H9 (cell line): ENCODE data around the gene SYTL1. TPM values are rescaled to one million over a fixed set of nuclear protein-coding genes. Genes with fewer than 3 reads are reported as not detected.
A peak's percentile ranks its signal among the peaks of the same experiment; 100 is the strongest.

Source experiments
- DNase-seq: peaks from one replicate; pipeline ENCODE4 v3.0.0-alpha.2; 2017
- H2AFZ ChIP-seq: one replicate; pipeline ENCODE4 v1.6.1; 2013; ENCODE audit warnings: mild to moderate bottlenecking, low read length, control low read depth, moderate library complexity
- H2AK5ac ChIP-seq: 2 replicates; pipeline ENCODE4 v1.6.1; 2013; ENCODE audit warnings: low read length, control low read depth, mixed read lengths; ENCODE audit not compliant: insufficient read length
- H2BK120ac ChIP-seq: one replicate; pipeline ENCODE4 v1.6.1; 2013; ENCODE audit warnings: low read depth, mild to moderate bottlenecking, low read length, control low read depth, inconsistent platforms; ENCODE audit not compliant: poor library complexity, severe bottlenecking
- H2BK12ac ChIP-seq: 2 replicates; pipeline ENCODE4 v1.6.1; 2013; ENCODE audit warnings: low read length, control low read depth, mixed read lengths, low read depth; ENCODE audit not compliant: insufficient read length
- H2BK15ac ChIP-seq: 2 replicates; pipeline ENCODE4 v1.6.1; 2013; ENCODE audit warnings: low read depth, low read length, control low read depth
- H2BK20ac ChIP-seq: one replicate; pipeline ENCODE4 v1.6.1; 2013; ENCODE audit warnings: low read depth, mild to moderate bottlenecking, low read length, control low read depth, inconsistent platforms; ENCODE audit not compliant: poor library complexity, severe bottlenecking
- H2BK5ac ChIP-seq: 2 replicates; pipeline ENCODE4 v1.6.1; 2013; ENCODE audit warnings: low read length, control low read depth, mixed read lengths; ENCODE audit not compliant: insufficient read length
- H3K14ac ChIP-seq: 2 replicates; pipeline ENCODE4 v1.6.1; 2013; ENCODE audit warnings: low read length, control low read depth; ENCODE audit not compliant: insufficient read depth
- H3K18ac ChIP-seq: 2 replicates; pipeline ENCODE4 v1.6.1; 2013; ENCODE audit warnings: low read depth, mild to moderate bottlenecking, mixed read lengths, low read length, control low read depth; ENCODE audit not compliant: insufficient read length
- H3K23ac ChIP-seq: 2 replicates; pipeline ENCODE4 v1.6.1; 2013; ENCODE audit warnings: low read length, control low read depth, mixed read lengths, low read depth; ENCODE audit not compliant: insufficient read length
- H3K23me2 ChIP-seq: 2 replicates; pipeline ENCODE4 v1.6.1; 2013; ENCODE audit warnings: low read depth, mild to moderate bottlenecking, mixed read lengths, low read length, control low read depth; ENCODE audit not compliant: insufficient read length, poor library complexity, severe bottlenecking
- H3K27ac ChIP-seq: 2 replicates; pipeline ENCODE4 v1.5.1; 2013; ENCODE audit warnings: low read length, control low read depth, mixed read lengths, low read depth; ENCODE audit not compliant: insufficient read length
- H3K27me3 ChIP-seq: 2 replicates; pipeline ENCODE4 v1.6.1; 2013; ENCODE audit warnings: low read length, control low read depth, inconsistent platforms; ENCODE audit not compliant: insufficient read depth
- H3K4ac ChIP-seq: 2 replicates; pipeline ENCODE4 v1.6.1; 2013; ENCODE audit warnings: low read depth, mild to moderate bottlenecking, control low read depth, inconsistent platforms, low read length, moderate library complexity
- H3K4me1 ChIP-seq: 2 replicates; pipeline ENCODE4 v1.6.1; 2013; ENCODE audit warnings: low read length, control low read depth, inconsistent platforms; ENCODE audit not compliant: insufficient read depth
- H3K4me2 ChIP-seq: 2 replicates; pipeline ENCODE4 v1.6.1; 2013; ENCODE audit warnings: low read length, control low read depth, mixed read lengths; ENCODE audit not compliant: insufficient read length, insufficient read depth
- H3K56ac ChIP-seq: 2 replicates; pipeline ENCODE4 v1.6.1; 2013; ENCODE audit warnings: low read depth, mild to moderate bottlenecking, mixed read lengths, low read length, control low read depth; ENCODE audit not compliant: insufficient read length
- H3K79me1 ChIP-seq: 2 replicates; pipeline ENCODE4 v1.6.1; 2013; ENCODE audit warnings: low read depth, mild to moderate bottlenecking, moderate library complexity, low read length, control low read depth, inconsistent platforms; ENCODE audit not compliant: insufficient read depth, poor library complexity, severe bottlenecking
- H3K79me2 ChIP-seq: 2 replicates; pipeline ENCODE4 v1.6.1; 2013; ENCODE audit warnings: low read length, control low read depth, inconsistent platforms; ENCODE audit not compliant: insufficient read depth
- H3K9ac ChIP-seq: 2 replicates; pipeline ENCODE4 v1.6.1; 2013; ENCODE audit warnings: low read length, control low read depth, mixed read lengths; ENCODE audit not compliant: insufficient read length; ENCODE audit errors: extremely low read depth
- H3K9me3 ChIP-seq: one replicate; pipeline ENCODE4 v1.6.1; 2013; ENCODE audit warnings: low read depth, low read length, inconsistent platforms; ENCODE audit not compliant: control insufficient read depth
- H3T11ph ChIP-seq: one replicate; pipeline ENCODE4 v1.6.1; 2013; ENCODE audit warnings: mild to moderate bottlenecking, low read length, control low read depth, inconsistent platforms
- H4K20me1 ChIP-seq: one replicate; pipeline ENCODE4 v1.6.1; 2013; ENCODE audit not compliant: control insufficient read depth, insufficient read length, insufficient read depth
- H4K5ac ChIP-seq: 2 replicates; pipeline ENCODE4 v1.6.1; 2013; ENCODE audit warnings: low read depth, mild to moderate bottlenecking, mixed read lengths, low read length, control low read depth; ENCODE audit not compliant: insufficient read length
- H4K8ac ChIP-seq: replicated peaks from 2 replicates; pipeline ENCODE4 v1.6.1; 2013; ENCODE audit warnings: low read length, control low read depth, mixed read lengths, low read depth; ENCODE audit not compliant: insufficient read length
- H4K91ac ChIP-seq: 2 replicates; pipeline ENCODE4 v1.6.1; 2013; ENCODE audit warnings: low read depth, mild to moderate bottlenecking, moderate library complexity, mixed read lengths, low read length, control low read depth; ENCODE audit not compliant: insufficient read length
- H3K27ac Mint-ChIP-seq, 3 experiments: 2 replicates in 2 of 3; 3 replicates in 1 of 3; pipeline ENCODE4 v1.8.0; 2020 to 2021; ENCODE audit warnings: mixed read lengths in 3 of 3, mild to moderate bottlenecking in 1 of 3, moderate library complexity in 1 of 3
- H3K27me3 Mint-ChIP-seq: 2 replicates; pipeline ENCODE4 v1.8.0; 2021; ENCODE audit warnings: low read depth, mild to moderate bottlenecking, moderate library complexity, mixed read lengths
- H3K36me3 Mint-ChIP-seq, 3 experiments: 2 replicates in 2 of 3; 3 replicates in 1 of 3; pipeline ENCODE4 v1.8.0; 2020 to 2021; ENCODE audit warnings: low read depth in 3 of 3, mixed read lengths in 3 of 3; ENCODE audit not compliant: insufficient read depth in 1 of 3
- H3K4me1 Mint-ChIP-seq, 2 experiments: 2 replicates each; pipeline ENCODE4 v1.8.0; 2020; ENCODE audit warnings: mixed read lengths in 2 of 2
- H3K4me3 Mint-ChIP-seq, 2 experiments: 2 replicates in 1 of 2; 3 replicates in 1 of 2; pipeline ENCODE4 v1.8.0; 2020 to 2021; ENCODE audit warnings: mild to moderate bottlenecking in 2 of 2, mixed read lengths in 2 of 2, moderate library complexity in 1 of 2
- H3K9me3 Mint-ChIP-seq, 2 experiments: 2 replicates in 1 of 2; 3 replicates in 1 of 2; pipeline ENCODE4 v1.8.0; 2020; ENCODE audit warnings: mild to moderate bottlenecking in 2 of 2, mixed read lengths in 2 of 2, moderate library complexity in 1 of 2
- WGBS: extraction: QIAGEN DNeasy Blood & Tissue Kit; methylation state at CpG from one replicate; pipeline ENCODE4 v1.1.7; 2013; ENCODE audit warnings: missing lambda C conversion rate, low lambda C conversion rate, mixed read lengths; ENCODE audit not compliant: insufficient read length; ENCODE audit errors: extremely low coverage; 5-methylcytosine and 5-hydroxymethylcytosine counted together
- total RNA-seq: library from RNA; stranded (reverse); gene quantifications from 2 replicates; pipeline ENCODE4 v1.2.1, GENCODE V29; 2021
- TF ChIP-seq, protein P1 (sequence below): fragments of 200-600 bp; sonication (generic); conservative IDR thresholded peaks from 3 replicates; pipeline ENCODE4 v1.8.0; 2021; ENCODE audit warnings: antibody characterized with exemption, mild to moderate bottlenecking

SYTL1 gene
- total RNA-seq, 1 experiment from 2014 or later = 12.0 TPM

DNA sequence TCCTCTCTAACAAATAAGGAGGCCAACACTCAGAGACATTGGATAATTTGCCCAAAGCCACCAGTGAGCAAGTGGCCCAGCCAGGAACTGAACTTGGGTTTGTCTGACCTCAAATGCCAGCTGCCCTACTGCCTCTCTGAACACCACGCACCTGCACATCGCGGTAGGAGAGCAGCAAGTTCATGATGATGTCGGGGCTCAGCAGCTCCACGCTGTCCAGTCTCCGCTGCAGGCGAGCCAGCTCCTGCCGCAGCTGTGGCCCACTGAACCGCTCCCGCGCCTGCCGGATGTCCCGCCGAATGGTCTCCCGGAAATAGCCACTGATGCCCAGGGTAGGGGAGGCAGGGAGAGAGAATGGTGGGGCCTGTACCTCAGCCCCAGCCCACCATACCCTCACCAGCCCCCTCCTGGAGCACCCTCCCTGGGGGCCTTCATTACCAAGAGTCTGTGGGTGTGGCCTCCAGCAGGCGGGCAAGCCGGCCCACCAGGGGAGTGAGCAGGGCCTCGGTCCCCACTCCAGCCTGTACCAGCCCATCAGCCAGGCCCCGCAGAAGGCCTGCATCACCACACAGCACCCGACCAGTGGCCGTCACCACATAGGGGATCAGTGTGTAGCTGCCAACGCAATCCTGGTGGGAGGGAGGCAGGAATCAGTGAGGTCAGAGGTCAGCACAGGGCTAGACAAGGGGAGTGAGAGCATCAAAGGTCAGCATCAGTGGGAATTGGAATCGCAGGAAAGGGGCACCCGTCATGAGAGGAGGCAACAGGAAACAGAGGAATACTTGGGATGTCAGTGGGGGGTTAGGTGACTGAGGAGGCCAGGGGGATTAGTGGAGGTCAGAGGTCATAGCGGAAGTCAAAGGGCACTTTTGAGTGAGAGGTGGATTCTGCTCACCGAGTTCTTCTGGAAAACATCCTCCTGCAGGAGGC lies 22.2 kb downstream of the SYTL1 start:
- H4K91ac ChIP-seq = no peak overlapping the region
- H3K9me3 Mint-ChIP-seq = no peaks in the 10 kb centered on the region; a peak in 1 of 5 replicates
- H2BK5ac ChIP-seq = no peak overlapping the region
- peaks cover 13% of the 10 kb centered on the region; the same call in 1 of the 2 replicates for H3K27me3 ChIP-seq
- no peak overlapping the region for H4K8ac ChIP-seq
- no peak overlapping the region for H4K5ac ChIP-seq
- H3K9ac ChIP-seq = no peak overlapping the region
- no peaks in the 10 kb centered on the region for H3K79me2 ChIP-seq
- peaks cover 3% of the 10 kb centered on the region; the same call in 1 of the 2 replicates for H3K4me1 ChIP-seq
- H3K18ac ChIP-seq = no peak overlapping the region
- peaks cover 0 to 2% (median 1%) of the 10 kb centered on the region in 3 experiments; a peak in 3 of 7 replicates for H3K36me3 Mint-ChIP-seq
- H3K27ac Mint-ChIP-seq = peak overlapping the region in 1 of 3 experiments; percentile 94; a peak in 2 of 7 replicates
- H2BK120ac ChIP-seq = no peak overlapping the region
- no peak overlapping the region for H3K4me2 ChIP-seq
- H3K27ac ChIP-seq = no peak overlapping the region
- peak overlapping the region in 1 of 2 experiments; percentile 50; a peak in 2 of 5 replicates for H3K4me3 Mint-ChIP-seq
- no CpG with 5 or more reads among the region's 26 CpGs for WGBS
- no peak overlapping the region for H3T11ph ChIP-seq
- peaks cover 50% of the 10 kb centered on the region for H3K27me3 Mint-ChIP-seq
- H2AK5ac ChIP-seq = no peak overlapping the region
- H2BK12ac ChIP-seq = no peak overlapping the region
- H3K56ac ChIP-seq = no peak overlapping the region
- H3K9me3 ChIP-seq = no peaks in the 10 kb centered on the region
- H2AFZ ChIP-seq = no peak overlapping the region
- H4K20me1 ChIP-seq = peaks cover 6% of the 10 kb centered on the region
- no peak overlapping the region for H2BK20ac ChIP-seq
- TF ChIP-seq, protein P1, sequence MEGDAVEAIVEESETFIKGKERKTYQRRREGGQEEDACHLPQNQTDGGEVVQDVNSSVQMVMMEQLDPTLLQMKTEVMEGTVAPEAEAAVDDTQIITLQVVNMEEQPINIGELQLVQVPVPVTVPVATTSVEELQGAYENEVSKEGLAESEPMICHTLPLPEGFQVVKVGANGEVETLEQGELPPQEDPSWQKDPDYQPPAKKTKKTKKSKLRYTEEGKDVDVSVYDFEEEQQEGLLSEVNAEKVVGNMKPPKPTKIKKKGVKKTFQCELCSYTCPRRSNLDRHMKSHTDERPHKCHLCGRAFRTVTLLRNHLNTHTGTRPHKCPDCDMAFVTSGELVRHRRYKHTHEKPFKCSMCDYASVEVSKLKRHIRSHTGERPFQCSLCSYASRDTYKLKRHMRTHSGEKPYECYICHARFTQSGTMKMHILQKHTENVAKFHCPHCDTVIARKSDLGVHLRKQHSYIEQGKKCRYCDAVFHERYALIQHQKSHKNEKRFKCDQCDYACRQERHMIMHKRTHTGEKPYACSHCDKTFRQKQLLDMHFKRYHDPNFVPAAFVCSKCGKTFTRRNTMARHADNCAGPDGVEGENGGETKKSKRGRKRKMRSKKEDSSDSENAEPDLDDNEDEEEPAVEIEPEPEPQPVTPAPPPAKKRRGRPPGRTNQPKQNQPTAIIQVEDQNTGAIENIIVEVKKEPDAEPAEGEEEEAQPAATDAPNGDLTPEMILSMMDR = no peak
- peaks cover 23 to 39% of the 10 kb centered on the region in 2 experiments for H3K4me1 Mint-ChIP-seq
- no peak overlapping the region for H3K4ac ChIP-seq
- no peaks in the 10 kb centered on the region for H3K79me1 ChIP-seq
- no peak for DNase-seq
- H3K23ac ChIP-seq = no peak overlapping the region
- H3K23me2 ChIP-seq = peaks cover 22% of the 10 kb centered on the region
- no peak overlapping the region for H2BK15ac ChIP-seq
- H3K14ac ChIP-seq = no peak overlapping the region
